GM10266 (cell line): ENCODE data around the gene TCF7L2.

Experiments
- DNase-seq: peaks from one replicate; pipeline ENCODE4 v3.0.0; 2012; ENCODE audit errors: extremely low spot score
- TF ChIP-seq, protein P1 (sequence below): IDR thresholded peaks from 2 replicates; pipeline ENCODE4 v1.5.1; 2012; ENCODE audit warnings: mild to moderate bottlenecking, low read depth; ENCODE audit not compliant: control insufficient read depth, insufficient read depth; ENCODE audit errors: missing control alignments

TCF7L2 gene

DNA sequence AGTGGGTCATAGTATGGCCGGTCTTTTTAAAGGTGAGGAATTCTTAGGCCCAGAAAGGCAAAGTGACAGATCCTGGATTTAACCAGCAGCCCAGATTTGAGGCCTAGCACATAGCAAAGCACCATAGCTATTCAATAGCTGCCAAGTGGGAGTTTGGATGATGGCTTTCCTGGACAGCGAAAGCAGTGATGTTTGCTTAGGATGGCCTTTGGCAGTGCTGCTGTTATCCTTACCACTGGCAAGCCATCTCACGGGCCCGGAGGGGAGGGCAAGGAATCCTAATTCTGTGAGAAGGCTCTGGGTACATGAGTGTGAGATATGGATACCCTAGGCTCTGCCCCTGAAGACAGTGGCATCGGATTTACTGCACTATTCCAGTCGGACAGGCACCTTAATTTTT, 50.4 kb downstream of the TCF7L2 start:
- DNase-seq = no peak

DNA sequence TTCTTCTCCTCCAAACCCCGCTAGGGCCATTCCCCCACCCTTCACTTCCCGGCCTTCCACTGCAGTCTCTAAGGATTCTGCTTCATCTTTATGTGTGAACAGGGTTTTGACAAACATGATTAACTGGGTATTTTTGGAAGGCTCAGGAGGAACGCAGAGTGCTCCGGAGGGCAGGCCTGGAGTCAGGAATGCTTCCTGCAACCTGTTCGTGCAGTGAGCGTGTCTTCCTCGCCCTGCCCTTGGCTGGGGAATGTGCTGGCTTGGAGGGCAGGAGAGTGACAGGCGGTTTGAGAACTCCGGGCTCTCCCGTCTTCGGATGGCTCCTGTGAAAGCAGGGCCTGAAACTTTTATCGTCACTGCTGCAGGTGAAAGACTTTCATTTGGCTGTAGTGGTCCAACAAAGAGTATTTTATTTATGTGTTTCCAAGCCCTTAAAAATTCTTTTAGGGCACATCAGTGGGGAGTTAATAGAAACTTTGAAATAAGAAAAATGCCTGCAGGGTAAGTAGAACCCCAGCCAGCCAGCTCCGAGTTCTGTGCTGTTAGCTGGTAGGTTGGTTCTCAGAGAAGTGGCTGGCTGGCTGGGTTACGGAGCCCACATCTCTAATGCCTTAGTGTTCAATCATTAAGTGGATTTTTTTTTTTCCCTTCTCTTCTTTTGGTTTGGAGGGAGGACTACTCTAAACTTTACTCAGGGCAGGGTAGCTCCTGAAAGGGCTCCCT, 51.0 kb downstream of the TCF7L2 start:
- DNase-seq = no peak
- TF ChIP-seq, protein P1, sequence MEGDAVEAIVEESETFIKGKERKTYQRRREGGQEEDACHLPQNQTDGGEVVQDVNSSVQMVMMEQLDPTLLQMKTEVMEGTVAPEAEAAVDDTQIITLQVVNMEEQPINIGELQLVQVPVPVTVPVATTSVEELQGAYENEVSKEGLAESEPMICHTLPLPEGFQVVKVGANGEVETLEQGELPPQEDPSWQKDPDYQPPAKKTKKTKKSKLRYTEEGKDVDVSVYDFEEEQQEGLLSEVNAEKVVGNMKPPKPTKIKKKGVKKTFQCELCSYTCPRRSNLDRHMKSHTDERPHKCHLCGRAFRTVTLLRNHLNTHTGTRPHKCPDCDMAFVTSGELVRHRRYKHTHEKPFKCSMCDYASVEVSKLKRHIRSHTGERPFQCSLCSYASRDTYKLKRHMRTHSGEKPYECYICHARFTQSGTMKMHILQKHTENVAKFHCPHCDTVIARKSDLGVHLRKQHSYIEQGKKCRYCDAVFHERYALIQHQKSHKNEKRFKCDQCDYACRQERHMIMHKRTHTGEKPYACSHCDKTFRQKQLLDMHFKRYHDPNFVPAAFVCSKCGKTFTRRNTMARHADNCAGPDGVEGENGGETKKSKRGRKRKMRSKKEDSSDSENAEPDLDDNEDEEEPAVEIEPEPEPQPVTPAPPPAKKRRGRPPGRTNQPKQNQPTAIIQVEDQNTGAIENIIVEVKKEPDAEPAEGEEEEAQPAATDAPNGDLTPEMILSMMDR = no peak

More for the DNA sequence above, 50.4 kb downstream of the TCF7L2 start:
- TF ChIP-seq, protein P1 = no peak

DNA sequence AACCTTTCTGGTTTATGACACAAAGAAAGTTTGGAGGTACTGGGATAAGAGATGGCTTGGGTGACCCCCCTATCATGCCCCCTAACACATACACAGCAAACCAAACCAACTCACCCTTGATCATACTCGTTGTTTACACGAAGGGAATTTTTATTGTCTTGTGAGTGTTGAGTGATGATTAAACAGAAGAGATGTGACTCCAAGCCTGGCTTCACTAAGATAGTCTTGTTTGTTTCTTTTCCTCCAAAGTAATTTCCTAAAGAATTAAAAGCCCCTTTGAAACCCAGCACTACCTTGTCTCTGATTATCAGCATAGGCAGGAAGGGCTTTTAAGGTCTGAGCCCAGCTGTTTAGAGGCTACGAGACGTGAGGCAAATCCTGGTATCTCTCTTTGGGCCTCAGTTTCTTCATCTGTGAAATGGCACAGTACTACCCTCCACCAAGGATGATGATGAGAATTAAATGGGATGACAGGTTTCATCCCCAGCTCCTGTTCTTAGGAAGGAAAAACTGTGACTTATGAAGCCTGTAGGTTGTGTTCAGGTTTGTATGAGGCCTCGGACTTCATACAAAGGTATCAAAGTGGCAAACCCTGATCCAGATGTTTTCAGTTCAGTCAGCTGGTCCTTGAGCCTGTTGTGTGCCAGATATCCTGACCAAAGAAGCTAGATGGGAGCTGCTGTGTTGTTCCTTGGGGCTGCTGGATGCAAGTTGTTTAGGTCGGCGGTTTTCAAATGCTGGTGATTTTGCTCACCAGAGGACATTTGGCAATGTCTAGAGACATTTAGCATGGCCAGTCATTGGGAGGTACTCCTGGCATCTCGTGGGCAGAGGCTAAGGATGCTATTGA, 51.8 kb downstream of the TCF7L2 start:
- TF ChIP-seq, protein P1 = no peak
- DNase-seq = no peak

DNA sequence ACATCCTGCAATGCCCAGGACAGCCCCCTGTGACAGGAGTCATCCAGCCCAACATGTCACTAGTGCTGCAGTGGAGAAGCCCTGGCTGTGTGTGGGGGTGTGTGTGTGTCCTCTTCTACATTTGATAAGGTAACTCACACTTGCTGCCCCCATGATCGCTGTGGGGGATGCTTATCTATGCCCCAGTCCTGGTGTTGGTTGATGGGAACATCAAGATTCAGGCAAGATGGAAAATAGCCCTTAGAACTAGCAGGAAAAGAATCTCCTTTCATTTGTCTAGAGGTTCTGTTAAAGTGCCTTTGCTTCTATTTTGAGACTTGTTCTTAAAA, 52.4 kb downstream of the TCF7L2 start:
- TF ChIP-seq, protein P1 = no peak
- DNase-seq = no peak

DNA sequence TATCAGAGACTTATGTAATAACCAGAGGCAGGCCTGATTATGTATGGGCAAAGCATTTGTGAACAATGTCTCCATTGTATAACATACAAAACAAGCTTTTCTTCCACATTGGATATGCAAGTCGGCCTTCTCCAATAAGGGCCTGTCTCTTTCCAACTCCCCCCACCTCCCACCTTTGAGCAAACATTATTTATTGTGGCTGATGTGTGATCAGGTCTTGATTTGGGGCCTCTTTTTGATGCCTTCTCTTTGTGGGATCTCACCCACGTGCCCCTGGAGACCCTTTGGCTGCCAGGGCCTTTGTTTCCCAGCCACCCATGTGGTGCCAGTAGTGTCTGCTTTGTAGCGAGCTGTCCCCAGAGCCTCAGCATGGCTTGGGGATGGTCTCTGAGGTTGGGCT, 53.0 kb downstream of the TCF7L2 start:
- no peak for DNase-seq
- TF ChIP-seq, protein P1 = no peak

DNA sequence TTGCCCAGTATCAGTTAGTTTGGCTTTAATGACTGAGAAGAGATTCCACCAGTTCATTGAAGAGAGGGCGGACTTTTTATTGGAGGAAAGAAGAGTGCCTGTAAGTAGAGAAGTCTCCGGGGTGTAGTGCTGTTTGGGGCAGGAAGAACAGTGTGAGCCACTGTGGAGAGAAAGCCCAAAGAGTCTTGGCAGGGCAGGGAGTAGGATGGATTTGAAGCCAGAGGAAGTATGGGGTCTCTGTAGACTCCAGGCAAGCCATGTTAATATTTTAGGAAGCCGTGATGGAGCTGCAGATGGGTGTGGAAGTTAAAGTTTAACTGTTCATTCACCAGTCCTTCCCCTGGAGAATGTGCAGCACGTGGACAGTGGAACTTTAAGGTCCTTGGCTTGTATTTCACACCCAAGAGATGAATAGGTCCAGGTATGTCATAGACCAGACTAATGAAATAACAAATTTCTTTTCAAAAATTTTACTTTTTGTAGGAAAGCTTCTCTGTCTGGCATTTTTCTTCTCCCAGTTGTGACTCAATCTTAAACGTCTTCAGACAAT, 54.1 kb downstream of the TCF7L2 start:
- no peak for DNase-seq
- TF ChIP-seq, protein P1 = no peak

DNA sequence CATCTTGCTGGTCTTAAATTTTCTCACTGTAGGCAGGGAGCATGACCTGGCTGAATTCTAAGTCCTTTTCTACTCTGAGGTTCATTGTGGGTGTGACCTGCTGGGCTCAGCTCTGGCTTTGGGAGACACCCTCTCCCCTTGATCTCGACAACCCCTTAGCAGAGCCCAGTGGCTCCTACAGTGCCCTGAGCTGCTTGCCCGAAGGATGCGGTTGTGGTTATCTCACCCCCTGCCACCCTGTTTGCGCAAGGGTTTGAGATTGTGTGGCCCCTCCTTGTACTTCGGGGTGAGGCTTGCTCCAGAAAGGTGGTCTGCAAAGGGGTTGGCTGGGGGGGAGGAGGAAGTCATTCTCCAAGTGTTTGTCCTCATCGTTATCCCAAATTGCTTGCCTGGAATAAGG, 55.3 kb downstream of the TCF7L2 start:
- DNase-seq = no peak
- TF ChIP-seq, protein P1 = no peak
